Neural cell (in vitro differentiated cells): ENCODE data around the gene TRIM44. TPM values are rescaled to one million over a fixed set of nuclear protein-coding genes. Genes with fewer than 3 reads are reported as not detected.

ENCODE experiments used
- H2AFZ ChIP-seq: fragments of 200-600, 300-800 bp; sonication (generic), shearing (Covaris generic); 2 replicates; pipeline ENCODE4 v1.6.0; 2014; ENCODE audit warnings: low read depth, mild to moderate bottlenecking, antibody characterized with exemption, low read length, moderate library complexity
- H3F3A ChIP-seq: fragments of 200-600 bp; shearing (Covaris generic); 2 replicates; pipeline ENCODE4 v1.6.1; 2016; ENCODE audit warnings: mild to moderate bottlenecking, moderate library complexity, mixed read lengths, antibody characterized with exemption, low read length; ENCODE audit not compliant: insufficient read depth, poor library complexity, severe bottlenecking
- H3K27ac ChIP-seq: fragments of 200-600, 300-800 bp; sonication (generic), shearing (Covaris generic); 2 replicates; pipeline ENCODE4 v1.5.1; 2014; ENCODE audit warnings: mild to moderate bottlenecking, low read length, moderate library complexity
- H3K27me3 ChIP-seq: fragments of 300-800, 200-600 bp; sonication (generic), shearing (Covaris generic); 2 replicates; pipeline ENCODE4 v1.6.0; 2014; ENCODE audit warnings: mild to moderate bottlenecking, low read depth, low read length, moderate library complexity; ENCODE audit not compliant: insufficient read depth
- H3K36me3 ChIP-seq: fragments of 300-800, 200-600 bp; sonication (generic), shearing (Covaris generic); 2 replicates; pipeline ENCODE4 v1.5.1; 2014; ENCODE audit warnings: mild to moderate bottlenecking, antibody characterized with exemption, low read length, moderate library complexity; ENCODE audit not compliant: insufficient read depth
- H3K4me2 ChIP-seq: fragments of 300-800, 200-600 bp; sonication (generic), shearing (Covaris generic); 2 replicates; pipeline ENCODE4 v1.6.0; 2014; ENCODE audit warnings: mild to moderate bottlenecking, low read length
- H3K4me3 ChIP-seq: fragments of 300-800, 200-600 bp; sonication (generic), shearing (Covaris generic); 2 replicates; pipeline ENCODE4 v1.5.1; 2014; ENCODE audit warnings: mild to moderate bottlenecking, low read length, moderate library complexity
- H3K79me2 ChIP-seq: fragments of 200-600 bp; shearing (Covaris generic); replicated peaks from 2 replicates; pipeline ENCODE4 v1.6.0; 2014; ENCODE audit warnings: mild to moderate bottlenecking, low read length, moderate library complexity; ENCODE audit not compliant: insufficient read depth
- H3K9ac ChIP-seq: fragments of 300-800, 200-600 bp; sonication (generic), shearing (Covaris generic); 2 replicates; pipeline ENCODE4 v1.6.1; 2016; ENCODE audit warnings: mild to moderate bottlenecking, low read length, mixed read lengths
- H3K9me2 ChIP-seq: fragments of 200-600 bp; shearing (Covaris generic); 2 replicates; pipeline ENCODE4 v1.6.1; 2016; ENCODE audit warnings: mild to moderate bottlenecking, low read length, mixed read lengths; ENCODE audit not compliant: insufficient read depth
- H3K9me3 ChIP-seq: fragments of 200-600, 300-800 bp; sonication (generic), shearing (Covaris generic); 2 replicates; pipeline ENCODE4 v1.6.1; 2016; ENCODE audit warnings: mild to moderate bottlenecking, mixed run types, low read length, moderate library complexity, mixed read lengths
- H4K20me1 ChIP-seq: fragments of 200-600 bp; shearing (Covaris generic); 2 replicates; pipeline ENCODE4 v1.6.1; 2016; ENCODE audit warnings: mild to moderate bottlenecking, mixed run types; ENCODE audit not compliant: insufficient read depth
- CTCF ChIP-seq: fragments of 450-650 bp; IDR thresholded peaks from 2 replicates; pipeline ENCODE4 v1.5.1; 2014; ENCODE audit warnings: antibody characterized with exemption, mild to moderate bottlenecking, moderate library complexity; ENCODE audit not compliant: poor library complexity, severe bottlenecking
- EP300 ChIP-seq: fragments of 450-650 bp; conservative IDR thresholded peaks from 2 replicates; pipeline ENCODE4 v1.6.1; 2014; ENCODE audit warnings: antibody characterized with exemption, mild to moderate bottlenecking, moderate library complexity; ENCODE audit not compliant: poor library complexity, severe bottlenecking
- EZH2 ChIP-seq: fragments of 200-600, 300-800 bp; shearing (Covaris generic), sonication (generic); IDR thresholded peaks from 2 replicates; pipeline ENCODE4 v1.6.1; 2014; ENCODE audit warnings: antibody characterized with exemption, low read length, borderline replicate concordance, mild to moderate bottlenecking; ENCODE audit not compliant: insufficient read depth, poor library complexity, severe bottlenecking
- MXI1 ChIP-seq: fragments of 450-650 bp; conservative IDR thresholded peaks from 2 replicates; pipeline ENCODE4 v1.6.1; 2014; ENCODE audit warnings: antibody characterized with exemption, mild to moderate bottlenecking; ENCODE audit not compliant: poor library complexity, severe bottlenecking
- POLR2AphosphoS5 ChIP-seq: IDR thresholded peaks from 2 replicates; pipeline ENCODE4 v1.6.1; 2012
- RAD21 ChIP-seq: fragments of 450-650 bp; conservative IDR thresholded peaks from 2 replicates; pipeline ENCODE4 v1.6.1; 2014; ENCODE audit warnings: antibody characterized with exemption, mild to moderate bottlenecking, moderate library complexity
- SMC3 ChIP-seq: fragments of 450-650 bp; conservative IDR thresholded peaks from 2 replicates; pipeline ENCODE4 v1.6.1; 2014; ENCODE audit warnings: antibody characterized with exemption, mild to moderate bottlenecking, moderate library complexity; ENCODE audit not compliant: poor library complexity
- TAF1 ChIP-seq: IDR thresholded peaks from 2 replicates; pipeline ENCODE4 v1.6.1; 2012; ENCODE audit warnings: low read depth
- polyA plus RNA-seq: library from polyadenylated mRNA; depleted of rRNA; stranded (reverse); fragments of >200 nt; gene quantifications from 2 replicates; pipeline ENCODE4 v1.2.3, GENCODE V29; 2014
- TF ChIP-seq, protein P1 (sequence below): IDR thresholded peaks from 2 replicates; pipeline ENCODE4 v1.6.1; 2012; ENCODE audit warnings: borderline replicate concordance

The TRIM44 gene
- polyA plus RNA-seq, 1 donor from 2014 or later: 14.9 TPM

GRCh38 chr11:35711924-35712323 is 49.3 kb downstream of the TRIM44 start:
- no peaks in the 10 kb centered on the region for H3K79me2 ChIP-seq
- no peak overlapping the region for H3K9ac ChIP-seq
- H3K9me2 ChIP-seq: no peaks in the 10 kb centered on the region
- no peak overlapping the region for H3K4me3 ChIP-seq
- no peaks in the 10 kb centered on the region for H3K9me3 ChIP-seq
- no peaks in the 10 kb centered on the region for H3F3A ChIP-seq
- no peaks in the 10 kb centered on the region for H3K36me3 ChIP-seq
- TF ChIP-seq EP300 (no peak), TAF1 (no peak), SMC3 (no peak)
- H4K20me1 ChIP-seq: no peaks in the 10 kb centered on the region
- no peak overlapping the region for H3K27ac ChIP-seq
- no peak overlapping the region for H2AFZ ChIP-seq
- no peak overlapping the region for H3K4me2 ChIP-seq
- H3K27me3 ChIP-seq: no peaks in the 10 kb centered on the region

DNA sequence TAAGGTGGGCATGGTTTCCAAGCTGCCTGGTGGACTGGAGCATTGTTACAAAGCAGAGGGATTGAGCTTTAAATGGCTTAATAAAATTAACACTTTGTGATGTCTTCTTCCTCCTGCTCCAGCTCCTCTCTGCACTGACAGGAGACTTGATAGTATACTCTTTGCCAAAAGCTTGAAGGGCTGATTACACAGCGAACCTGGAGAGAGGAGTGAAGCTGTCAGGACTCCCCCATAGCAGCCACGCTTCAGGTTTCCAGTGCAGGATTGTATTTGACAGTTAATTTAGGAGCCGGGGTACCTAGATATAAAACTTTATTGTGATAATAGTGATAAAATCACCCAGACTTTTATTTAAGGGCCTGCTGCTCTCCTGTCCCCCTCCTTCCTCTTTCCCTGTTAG is 50.0 kb downstream of the TRIM44 start:
- Histone ChIP-seq H3K4me3 (no peak overlapping the region), H4K20me1 (no peaks in the 10 kb centered on the region), H3K9ac (no peak overlapping the region), H3K9me2 (no peaks in the 10 kb centered on the region), H3K27ac (no peak overlapping the region), H3K4me2 (no peak overlapping the region), H3K79me2 (no peaks in the 10 kb centered on the region), H3K36me3 (no peaks in the 10 kb centered on the region), H3K27me3 (no peaks in the 10 kb centered on the region), H2AFZ (no peak overlapping the region), H3F3A (no peaks in the 10 kb centered on the region), H3K9me3 (no peaks in the 10 kb centered on the region)
- TF ChIP-seq RAD21 (no peak), SMC3 (no peak), POLR2AphosphoS5 (no peak), TAF1 (no peak), EP300 (no peak), CTCF (no peak), MXI1 (no peak), EZH2 (no peak)
- TF ChIP-seq, protein P1, sequence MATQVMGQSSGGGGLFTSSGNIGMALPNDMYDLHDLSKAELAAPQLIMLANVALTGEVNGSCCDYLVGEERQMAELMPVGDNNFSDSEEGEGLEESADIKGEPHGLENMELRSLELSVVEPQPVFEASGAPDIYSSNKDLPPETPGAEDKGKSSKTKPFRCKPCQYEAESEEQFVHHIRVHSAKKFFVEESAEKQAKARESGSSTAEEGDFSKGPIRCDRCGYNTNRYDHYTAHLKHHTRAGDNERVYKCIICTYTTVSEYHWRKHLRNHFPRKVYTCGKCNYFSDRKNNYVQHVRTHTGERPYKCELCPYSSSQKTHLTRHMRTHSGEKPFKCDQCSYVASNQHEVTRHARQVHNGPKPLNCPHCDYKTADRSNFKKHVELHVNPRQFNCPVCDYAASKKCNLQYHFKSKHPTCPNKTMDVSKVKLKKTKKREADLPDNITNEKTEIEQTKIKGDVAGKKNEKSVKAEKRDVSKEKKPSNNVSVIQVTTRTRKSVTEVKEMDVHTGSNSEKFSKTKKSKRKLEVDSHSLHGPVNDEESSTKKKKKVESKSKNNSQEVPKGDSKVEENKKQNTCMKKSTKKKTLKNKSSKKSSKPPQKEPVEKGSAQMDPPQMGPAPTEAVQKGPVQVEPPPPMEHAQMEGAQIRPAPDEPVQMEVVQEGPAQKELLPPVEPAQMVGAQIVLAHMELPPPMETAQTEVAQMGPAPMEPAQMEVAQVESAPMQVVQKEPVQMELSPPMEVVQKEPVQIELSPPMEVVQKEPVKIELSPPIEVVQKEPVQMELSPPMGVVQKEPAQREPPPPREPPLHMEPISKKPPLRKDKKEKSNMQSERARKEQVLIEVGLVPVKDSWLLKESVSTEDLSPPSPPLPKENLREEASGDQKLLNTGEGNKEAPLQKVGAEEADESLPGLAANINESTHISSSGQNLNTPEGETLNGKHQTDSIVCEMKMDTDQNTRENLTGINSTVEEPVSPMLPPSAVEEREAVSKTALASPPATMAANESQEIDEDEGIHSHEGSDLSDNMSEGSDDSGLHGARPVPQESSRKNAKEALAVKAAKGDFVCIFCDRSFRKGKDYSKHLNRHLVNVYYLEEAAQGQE: no peak
